Measurements from ENCODE around the gene PSMD13. TPM values are rescaled to one million over a fixed set of nuclear protein-coding genes. Genes with fewer than 3 reads are reported as not detected.

Gene PSMD13
- total and polyA plus RNA-seq, 7 donors, result 108 to 265 (median 171) TPM

GRCh38 chr11:213111-213510 is 23.7 kb upstream of the PSMD13 start:
- intact Hi-C loops (cut with DNase I), result no loop called here

GRCh38 chr11:214083-214482 is 22.7 kb upstream of the PSMD13 start:
- no peak for TF ChIP-seq CTCF (IDR thresholded peaks at IDR 0.05)
- H3K9me3 ChIP-seq, result no peaks in the 10 kb centered on the region
- H3K4me3 ChIP-seq, result no peak overlapping the region
- peaks cover 11 to 98% of the 10 kb centered on the region in 2 donors for H3K36me3 ChIP-seq (ENCODE audit: insufficient read depth in 1 of 2, low read depth in 1 of 2)
- DNase-seq (peak in 1 of 2 donors; percentile 43), ATAC-seq (no peak)
- peaks cover 13% of the 10 kb centered on the region for H3K4me1 ChIP-seq
- no peaks in the 10 kb centered on the region for H3K27me3 ChIP-seq (ENCODE audit: insufficient read depth in 3 of 3, low read length in 2 of 3)
- WGBS, 3 donors, result 73 to 78% (median 74%) methylated on average over 7 of the region's 7 CpGs
- intact Hi-C loops (cut with DNase I), result no loop called here
- no peak overlapping the region for H3K27ac ChIP-seq

More at GRCh38 chr11:213111-213510, 23.7 kb upstream of the PSMD13 start:
- no peaks in the 10 kb centered on the region for H3K27me3 ChIP-seq (ENCODE audit: insufficient read depth in 3 of 3, low read length in 2 of 3)
- H3K4me1 ChIP-seq, result peaks cover 13% of the 10 kb centered on the region
- TF ChIP-seq CTCF (IDR thresholded peaks at IDR 0.05), result no peak
- no peak overlapping the region for H3K27ac ChIP-seq
- no peak for ATAC-seq
- no peak overlapping the region for H3K4me3 ChIP-seq
- peaks cover 11 to 88% of the 10 kb centered on the region in 2 donors for H3K36me3 ChIP-seq (ENCODE audit: insufficient read depth in 1 of 2, low read depth in 1 of 2)
- no peaks in the 10 kb centered on the region for H3K9me3 ChIP-seq
- no peak for DNase-seq
- 83 to 88% (median 88%) methylated on average over 4 of the region's 4 CpGs for WGBS, 3 donors

- Histone ChIP-seq H3K36me3 (ENCODE audit: insufficient read depth in 1 of 2, low read depth in 1 of 2) (peaks cover 11 to 86% of the 10 kb centered on the region in 2 donors), H3K27ac (no peak overlapping the region), H3K4me3 (no peak overlapping the region), H3K9me3 (no peaks in the 10 kb centered on the region), H3K4me1 (no peaks in the 10 kb centered on the region), H3K27me3 (ENCODE audit: insufficient read depth in 3 of 3, low read length in 2 of 3) (no peaks in the 10 kb centered on the region)
- intact Hi-C loops (cut with DNase I), result no loop called here
- 69 to 79% (median 75%) methylated on average over 4 of the region's 4 CpGs for WGBS, 3 donors
- no peak for DNase-seq
- no peak for TF ChIP-seq CTCF (IDR thresholded peaks at IDR 0.05)
- ATAC-seq, result peak in 2 of 4 donors; percentile 16 to 21
Observed at GRCh38 chr11:215581-216037, 21.2 kb upstream of the PSMD13 start.

- H3K9me3 ChIP-seq, result no peaks in the 10 kb centered on the region
- no peaks in the 10 kb centered on the region for H3K4me1 ChIP-seq
- TF ChIP-seq CTCF (IDR thresholded peaks at IDR 0.05), result no peak
- H3K27me3 ChIP-seq (ENCODE audit: insufficient read depth in 3 of 3, low read length in 2 of 3), result no peaks in the 10 kb centered on the region
- intact Hi-C loops (cut with DNase I), result no loop called here
- ATAC-seq (no peak), DNase-seq (no peak)
- H3K36me3 ChIP-seq (ENCODE audit: insufficient read depth in 1 of 2, low read depth in 1 of 2), result peaks cover 8 to 82% of the 10 kb centered on the region in 2 donors
- H3K27ac ChIP-seq, result no peak overlapping the region
- H3K4me3 ChIP-seq, result no peak overlapping the region
- WGBS, 3 donors, result 81 to 87% (median 81%) methylated on average over 11 of the region's 11 CpGs
Observed at GRCh38 chr11:216081-216974, 20.4 kb upstream of the PSMD13 start.
